Thyroid gland (tissue), 4 donors: Measurements from ENCODE around the gene SATB2.

Experiments used
- POLR2A ChIP-seq, 2 donors: fragments of 450-650 bp; IDR thresholded peaks; one replicate each; pipeline ENCODE4 v1.6.1; 2017; ENCODE audit warnings: antibody characterized with exemption in 2 of 2, mild to moderate bottlenecking in 2 of 2, moderate library complexity in 1 of 2
- TF ChIP-seq, protein P1 (sequence below), 6 experiments: fragments of 200-600 bp in 3 of 6; fragments of 450-650 bp in 3 of 6; sonication (generic) in 3 of 6; IDR thresholded peaks; one replicate each; pipeline ENCODE4 v1.5.1; 2016 to 2019; ENCODE audit warnings: antibody characterized with exemption in 6 of 6, mild to moderate bottlenecking in 2 of 6, inconsistent platforms in 1 of 6, moderate library complexity in 1 of 6

DNA sequence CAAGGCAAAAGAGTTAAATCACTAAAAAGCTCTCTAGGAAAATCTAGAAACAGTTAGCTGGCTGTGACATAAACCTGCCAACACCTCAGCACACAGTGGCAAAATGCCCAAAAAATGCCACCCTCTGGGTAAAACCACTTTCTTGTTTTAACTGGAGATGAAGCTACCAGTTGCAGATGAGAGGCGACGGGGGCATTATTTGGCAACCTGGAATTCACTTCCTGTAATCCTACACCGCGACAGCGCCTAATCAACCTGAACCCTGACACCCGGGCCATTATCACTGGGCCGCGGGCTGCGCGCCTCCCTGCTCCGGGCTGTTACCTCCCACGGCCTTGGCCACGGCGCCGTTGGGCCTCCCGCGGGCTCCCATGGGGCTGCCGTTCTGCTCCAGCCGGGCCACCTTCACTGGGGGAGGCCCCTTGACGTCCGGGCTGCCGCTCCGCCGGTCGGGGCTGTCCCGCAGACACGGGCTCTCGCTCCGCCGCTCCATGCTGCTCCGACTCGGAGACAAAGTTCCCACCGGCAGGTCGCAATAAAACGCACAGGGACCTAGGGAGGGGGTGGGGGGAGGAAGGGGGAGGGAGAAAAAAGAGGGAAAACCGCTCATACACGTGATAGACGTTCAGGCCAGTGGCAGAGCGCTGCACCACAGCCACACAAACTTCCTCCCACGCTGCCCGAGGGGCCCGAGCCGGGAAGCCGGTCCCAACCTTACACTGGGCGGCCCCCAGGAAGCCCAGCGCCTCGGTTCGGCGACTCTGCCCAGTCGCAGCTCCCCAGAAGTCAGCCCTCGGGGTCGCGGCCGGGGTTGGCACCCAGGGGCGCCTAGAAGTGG, 2.0 kb downstream of the SATB2 start:
- no peak for TF ChIP-seq POLR2A (IDR thresholded peaks at IDR 0.05)
- TF ChIP-seq, protein P1, sequence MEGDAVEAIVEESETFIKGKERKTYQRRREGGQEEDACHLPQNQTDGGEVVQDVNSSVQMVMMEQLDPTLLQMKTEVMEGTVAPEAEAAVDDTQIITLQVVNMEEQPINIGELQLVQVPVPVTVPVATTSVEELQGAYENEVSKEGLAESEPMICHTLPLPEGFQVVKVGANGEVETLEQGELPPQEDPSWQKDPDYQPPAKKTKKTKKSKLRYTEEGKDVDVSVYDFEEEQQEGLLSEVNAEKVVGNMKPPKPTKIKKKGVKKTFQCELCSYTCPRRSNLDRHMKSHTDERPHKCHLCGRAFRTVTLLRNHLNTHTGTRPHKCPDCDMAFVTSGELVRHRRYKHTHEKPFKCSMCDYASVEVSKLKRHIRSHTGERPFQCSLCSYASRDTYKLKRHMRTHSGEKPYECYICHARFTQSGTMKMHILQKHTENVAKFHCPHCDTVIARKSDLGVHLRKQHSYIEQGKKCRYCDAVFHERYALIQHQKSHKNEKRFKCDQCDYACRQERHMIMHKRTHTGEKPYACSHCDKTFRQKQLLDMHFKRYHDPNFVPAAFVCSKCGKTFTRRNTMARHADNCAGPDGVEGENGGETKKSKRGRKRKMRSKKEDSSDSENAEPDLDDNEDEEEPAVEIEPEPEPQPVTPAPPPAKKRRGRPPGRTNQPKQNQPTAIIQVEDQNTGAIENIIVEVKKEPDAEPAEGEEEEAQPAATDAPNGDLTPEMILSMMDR (IDR thresholded peaks at IDR 0.05), result no peak
